Small intestine (tissue), 7 donors: Measurements from ENCODE around the gene GPRIN3. TPM values are rescaled to one million over a fixed set of nuclear protein-coding genes. Genes with fewer than 3 reads are reported as not detected.

Source experiments
- DNase-seq, 2 donors: peaks; one replicate each; pipeline versions ENCODE4 v3.0.0 to v3.0.0-alpha.2; 2013
- FAIRE-seq: peaks from 2 replicates; lab custom pipeline; 2012; peaks lifted over from hg19 to GRCh38; lab: Jason Lieb, UNC
- H3K27ac ChIP-seq, 3 donors: one replicate each; pipeline ENCODE4 v1.5.1; 2013; ENCODE audit warnings: low read length in 2 of 3, mild to moderate bottlenecking in 2 of 3, control low read depth in 1 of 3, inconsistent platforms in 1 of 3, low read depth in 1 of 3, moderate library complexity in 1 of 3
- H3K27me3 ChIP-seq, 3 donors: one replicate each; pipeline ENCODE4 v1.6.1; 2013; ENCODE audit warnings: low read length in 3 of 3, inconsistent platforms in 1 of 3; ENCODE audit not compliant: control insufficient read depth in 3 of 3, insufficient read depth in 3 of 3
- H3K36me3 ChIP-seq, 3 donors: one replicate each; pipeline ENCODE4 v1.6.1; 2013; ENCODE audit warnings: low read length in 3 of 3, inconsistent platforms in 1 of 3, low read depth in 1 of 3, mild to moderate bottlenecking in 1 of 3, moderate library complexity in 1 of 3; ENCODE audit not compliant: control insufficient read depth in 3 of 3, insufficient read depth in 2 of 3
- H3K4me1 ChIP-seq, 3 donors: one replicate each; pipeline ENCODE4 v1.6.1; 2013; ENCODE audit warnings: low read length in 2 of 3, inconsistent platforms in 1 of 3, low read depth in 1 of 3, mild to moderate bottlenecking in 1 of 3, moderate library complexity in 1 of 3; ENCODE audit not compliant: control insufficient read depth in 3 of 3, insufficient read depth in 2 of 3
- H3K4me3 ChIP-seq, 3 donors: one replicate each; pipeline ENCODE4 v1.5.1; 2013; ENCODE audit warnings: low read length in 3 of 3, control low read depth in 1 of 3, inconsistent platforms in 1 of 3, low read depth in 1 of 3, mild to moderate bottlenecking in 1 of 3, moderate library complexity in 1 of 3
- H3K9me3 ChIP-seq, 2 donors: one replicate each; pipeline ENCODE4 v1.6.1; 2013; ENCODE audit warnings: low read depth in 1 of 2, low read length in 1 of 2; ENCODE audit not compliant: control insufficient read depth in 2 of 2, insufficient read depth in 1 of 2
- WGBS, 3 donors: extraction: QIAGEN DNeasy Blood & Tissue Kit; methylation state at CpG; one replicate each; pipeline ENCODE4 v1.1.7; 2013; 5-methylcytosine and 5-hydroxymethylcytosine counted together
- polyA plus RNA-seq, 4 donors: library from polyadenylated mRNA; stranded (reverse) in 3 of 4; unstranded in 1 of 4; fragments of 200-250 nt in 3 of 4; fragments of 120-200 nt in 1 of 4; gene quantifications; one replicate each; pipeline versions ENCODE4 v1.2.1 to v1.2.3, GENCODE V29; 2013
- donor health status: healthy with polysubstance abuse.
- donor health status: control.
- donor health status: control.
- donor health status: Bipolar disorder and iron deficiency.
- donor health status: healthy.

The GPRIN3 gene
- polyA plus RNA-seq, 4 donors, result 1.4 to 12.2 (median 3.0) TPM

DNA sequence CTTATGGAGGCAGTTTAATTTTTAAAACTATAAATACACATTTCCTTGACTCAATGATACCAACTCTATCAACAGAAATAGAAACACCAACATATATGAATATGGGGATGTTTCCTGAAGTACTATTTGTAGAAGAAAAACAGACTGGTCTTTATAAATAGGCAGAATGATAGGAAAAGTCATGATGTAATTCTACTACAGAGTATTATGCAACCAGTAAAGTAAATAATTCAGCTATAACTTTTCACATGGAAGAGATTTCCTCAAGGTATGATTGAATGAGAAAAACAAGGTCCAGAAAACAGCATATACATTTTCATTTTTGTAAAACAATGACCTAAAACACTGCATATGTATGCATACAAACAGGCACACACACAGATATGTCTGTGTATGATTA is 56.2 kb downstream of the GPRIN3 start:
- DNase-seq, result no peak
- peaks cover 2 to 24% (median 3%) of the 10 kb centered on the region in 3 donors for H3K36me3 ChIP-seq
- no peaks in the 10 kb centered on the region for H3K27me3 ChIP-seq
- H3K27ac ChIP-seq, result peak overlapping the region in 1 of 3 donors; percentile 21
- H3K9me3 ChIP-seq, result no peaks in the 10 kb centered on the region
- no peak for FAIRE-seq
- peaks cover 2 to 11% (median 5%) of the 10 kb centered on the region in 3 donors for H3K4me1 ChIP-seq
- H3K4me3 ChIP-seq, result no peak overlapping the region

DNA sequence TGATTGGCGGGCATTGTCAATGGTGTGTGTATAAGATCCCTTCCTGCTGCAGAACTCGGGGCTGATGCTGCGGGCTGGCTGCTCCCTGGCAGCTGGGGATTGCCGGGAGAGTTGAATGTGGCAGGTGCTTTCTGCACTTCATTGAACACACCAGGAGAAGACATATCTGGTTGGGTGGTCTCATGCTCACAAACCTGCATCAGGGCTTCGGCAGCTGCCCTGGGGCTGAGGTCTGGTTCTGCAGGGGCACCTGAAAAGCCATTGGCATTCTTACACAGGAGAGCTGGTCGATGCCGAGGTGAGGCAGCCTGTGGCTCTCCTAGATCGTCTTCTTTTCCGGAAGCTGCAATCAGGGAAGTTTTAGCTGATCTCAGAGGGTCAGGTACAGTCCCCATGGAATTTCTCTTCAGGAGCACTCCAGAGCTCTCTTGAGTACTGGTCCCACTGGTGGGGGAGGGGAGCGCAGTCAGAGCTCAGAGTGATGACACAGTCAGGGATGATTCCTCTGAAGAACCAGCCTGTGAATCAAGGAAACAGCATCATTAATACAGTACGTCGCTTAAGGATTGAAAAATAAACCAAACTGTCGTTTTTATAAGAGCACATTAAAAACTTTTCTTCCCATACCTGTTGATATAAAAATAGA is 57.8 kb downstream of the GPRIN3 start:
- H3K27me3 ChIP-seq, result no peaks in the 10 kb centered on the region
- DNase-seq (peak in 1 of 2 donors; percentile 48), FAIRE-seq (no peak)

DNA sequence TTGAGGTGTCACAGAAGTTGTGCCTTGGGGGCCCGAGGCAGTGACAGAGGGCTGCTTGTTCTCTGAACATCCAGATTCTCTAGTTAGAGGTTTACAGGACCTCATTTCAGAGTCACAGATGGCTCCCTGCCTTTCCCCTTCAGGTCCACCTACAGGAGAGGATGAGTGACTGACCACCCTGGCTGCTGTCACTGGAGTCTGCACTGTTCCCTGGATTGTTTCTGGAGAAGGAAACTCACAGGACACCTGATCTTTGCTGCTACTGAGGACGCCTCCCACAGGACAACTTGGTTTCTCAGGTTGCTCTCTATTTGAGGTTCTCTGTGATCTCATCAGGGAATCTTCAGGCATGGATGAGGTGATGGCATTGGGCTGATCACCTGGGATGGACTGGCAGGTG is 58.3 kb downstream of the GPRIN3 start:
- peak overlapping the region in 1 of 3 donors; percentile 88 for H3K27ac ChIP-seq
- DNase-seq (no peak), FAIRE-seq (no peak)
- H3K36me3 ChIP-seq, result peaks cover 2 to 27% (median 3%) of the 10 kb centered on the region in 3 donors
- 31 to 84% (median 46%) methylated on average over 2 of the region's 2 CpGs for WGBS, 3 donors
- peaks cover 2 to 10% (median 5%) of the 10 kb centered on the region in 3 donors for H3K4me1 ChIP-seq
- peak overlapping the region in 1 of 3 donors; percentile 41 for H3K4me3 ChIP-seq
- H3K27me3 ChIP-seq, result no peaks in the 10 kb centered on the region
- H3K9me3 ChIP-seq, result no peaks in the 10 kb centered on the region

More for the DNA sequence above, 57.8 kb downstream of the GPRIN3 start:
- Histone ChIP-seq H3K4me3 (peak overlapping the region in 1 of 3 donors; percentile 41), H3K27ac (peak overlapping the region in 1 of 3 donors; percentile 88), H3K36me3 (peaks cover 2 to 27% (median 3%) of the 10 kb centered on the region in 3 donors), H3K9me3 (no peaks in the 10 kb centered on the region), H3K4me1 (peaks cover 2 to 10% (median 5%) of the 10 kb centered on the region in 3 donors)
- WGBS, 3 donors, result 49 to 96% (median 65%) methylated on average over 13 of the region's 13 CpGs

DNA sequence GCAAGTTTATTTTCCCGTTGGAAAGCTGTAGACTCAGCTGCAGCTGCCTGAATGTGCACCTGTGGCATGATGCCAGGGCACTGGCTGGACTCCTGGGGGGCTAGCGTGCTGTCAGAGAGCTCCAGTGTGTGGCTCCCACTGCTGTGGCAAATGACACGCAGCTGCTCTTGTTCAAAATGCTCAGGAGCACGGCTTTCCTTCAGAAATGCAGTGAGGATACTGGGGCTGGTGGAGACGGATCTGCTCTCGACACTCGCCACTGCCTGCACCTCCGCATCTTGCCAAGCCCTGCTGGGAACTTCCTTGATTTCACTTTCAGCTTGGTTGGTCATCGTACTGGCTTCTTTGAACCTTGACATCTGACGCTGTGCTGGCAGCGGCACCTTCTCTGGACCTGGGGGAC is 58.7 kb downstream of the GPRIN3 start:
- Histone ChIP-seq H3K4me3 (peak overlapping the region in 2 of 3 donors; percentile 4 to 41), H3K27me3 (no peaks in the 10 kb centered on the region), H3K4me1 (peaks cover 2 to 9% (median 3%) of the 10 kb centered on the region in 3 donors), H3K27ac (peak overlapping the region in 1 of 3 donors; percentile 88), H3K36me3 (peaks cover 2 to 27% (median 3%) of the 10 kb centered on the region in 3 donors), H3K9me3 (no peaks in the 10 kb centered on the region)
- 35 to 89% (median 41%) methylated on average over 11 of the region's 11 CpGs for WGBS, 3 donors
- DNase-seq, result peak in 1 of 2 donors; percentile 88
- FAIRE-seq, result no peak

DNA sequence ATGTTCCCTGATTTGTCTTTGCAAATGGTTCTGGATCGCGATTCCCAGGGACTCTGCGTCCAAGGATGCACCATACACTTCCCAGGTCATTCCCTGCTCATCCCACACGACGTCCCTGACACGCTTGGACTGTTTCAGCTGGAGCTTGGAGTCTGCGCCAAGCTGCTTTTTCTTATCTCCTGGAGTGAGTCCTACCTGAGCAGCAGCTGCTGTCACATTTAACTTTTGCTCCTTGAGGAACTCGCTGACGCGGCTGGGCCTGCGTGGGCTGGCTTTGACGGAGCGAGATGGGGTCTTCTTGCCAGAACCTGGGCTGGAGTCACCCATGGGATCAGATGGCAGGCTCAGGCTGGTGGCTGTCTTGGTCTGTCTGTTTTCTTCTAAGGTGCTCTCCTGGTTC is 59.6 kb downstream of the GPRIN3 start:
- Histone ChIP-seq H3K9me3 (no peaks in the 10 kb centered on the region), H3K4me1 (peaks cover 0 to 5% (median 2%) of the 10 kb centered on the region in 3 donors), H3K27me3 (no peaks in the 10 kb centered on the region), H3K36me3 (peaks cover 2 to 27% (median 3%) of the 10 kb centered on the region in 3 donors), H3K27ac (peak overlapping the region in 1 of 3 donors; percentile 88), H3K4me3 (no peak overlapping the region)
- WGBS, 3 donors, result 22 to 89% (median 48%) methylated on average over 13 of the region's 13 CpGs
- DNase-seq, result peak in 1 of 2 donors; percentile 71
- no peak for FAIRE-seq

DNA sequence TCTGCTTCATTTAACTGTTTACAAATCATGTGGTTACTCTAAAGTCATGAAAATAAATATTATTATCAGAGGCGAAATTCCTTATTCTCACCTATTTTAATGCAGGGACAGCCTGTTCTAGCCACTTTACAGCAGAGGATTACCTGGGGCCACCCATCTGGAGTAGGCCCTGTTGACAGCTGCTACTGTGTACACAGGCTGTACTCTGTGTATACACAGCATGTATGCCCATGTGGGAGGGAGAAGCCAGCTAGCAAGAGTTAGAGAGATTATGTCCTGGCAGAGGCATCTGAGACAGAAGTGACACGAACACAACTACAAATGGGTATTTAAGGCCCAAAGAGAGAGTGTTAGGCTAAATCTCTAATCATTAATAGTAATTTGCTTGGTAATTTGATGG is 62.1 kb downstream of the GPRIN3 start:
- 64 to 82% (median 76%) methylated on average over 2 of the region's 2 CpGs for WGBS, 3 donors

DNA sequence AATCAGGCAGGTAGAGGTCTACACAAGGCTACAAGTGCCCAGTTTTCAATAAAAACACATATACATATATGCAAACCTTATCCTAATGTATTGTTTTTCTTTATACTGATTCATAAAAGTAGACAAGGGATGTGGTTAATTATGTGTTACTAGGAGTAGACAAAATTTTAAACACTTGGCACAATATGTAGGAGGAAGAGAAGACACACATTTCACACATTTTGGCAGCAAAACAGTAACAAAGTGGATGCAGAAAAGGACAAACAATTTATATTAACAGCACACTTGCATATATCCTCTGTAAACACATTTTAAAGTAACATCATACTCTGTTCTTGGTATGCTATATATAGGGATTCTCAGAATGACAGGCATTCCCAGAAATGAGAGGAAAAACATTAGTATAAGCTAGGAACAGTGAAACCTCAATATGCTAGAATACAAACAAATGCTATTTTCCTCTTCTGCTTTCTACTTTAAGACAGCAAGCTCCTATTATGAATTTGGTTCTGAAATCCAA is 63.8 kb downstream of the GPRIN3 start:
- FAIRE-seq, result no peak
- no peaks in the 10 kb centered on the region for H3K9me3 ChIP-seq
- H3K4me1 ChIP-seq, result peaks cover 0 to 5% (median 0%) of the 10 kb centered on the region in 3 donors
- no peak overlapping the region for H3K4me3 ChIP-seq
- no peak for DNase-seq
- peaks cover 0 to 14% (median 3%) of the 10 kb centered on the region in 3 donors for H3K36me3 ChIP-seq
- H3K27me3 ChIP-seq, result no peaks in the 10 kb centered on the region
- H3K27ac ChIP-seq, result peak overlapping the region in 2 of 3 donors; percentile 28 to 42

More for the DNA sequence above, 62.1 kb downstream of the GPRIN3 start:
- Histone ChIP-seq H3K4me3 (no peak overlapping the region), H3K4me1 (peaks cover 0 to 5% (median 0%) of the 10 kb centered on the region in 3 donors), H3K27me3 (no peaks in the 10 kb centered on the region), H3K36me3 (peaks cover 2 to 27% (median 3%) of the 10 kb centered on the region in 3 donors), H3K27ac (no peak overlapping the region), H3K9me3 (no peaks in the 10 kb centered on the region)
- no peak for FAIRE-seq
- peak; percentile 44 to 47 for DNase-seq

DNA sequence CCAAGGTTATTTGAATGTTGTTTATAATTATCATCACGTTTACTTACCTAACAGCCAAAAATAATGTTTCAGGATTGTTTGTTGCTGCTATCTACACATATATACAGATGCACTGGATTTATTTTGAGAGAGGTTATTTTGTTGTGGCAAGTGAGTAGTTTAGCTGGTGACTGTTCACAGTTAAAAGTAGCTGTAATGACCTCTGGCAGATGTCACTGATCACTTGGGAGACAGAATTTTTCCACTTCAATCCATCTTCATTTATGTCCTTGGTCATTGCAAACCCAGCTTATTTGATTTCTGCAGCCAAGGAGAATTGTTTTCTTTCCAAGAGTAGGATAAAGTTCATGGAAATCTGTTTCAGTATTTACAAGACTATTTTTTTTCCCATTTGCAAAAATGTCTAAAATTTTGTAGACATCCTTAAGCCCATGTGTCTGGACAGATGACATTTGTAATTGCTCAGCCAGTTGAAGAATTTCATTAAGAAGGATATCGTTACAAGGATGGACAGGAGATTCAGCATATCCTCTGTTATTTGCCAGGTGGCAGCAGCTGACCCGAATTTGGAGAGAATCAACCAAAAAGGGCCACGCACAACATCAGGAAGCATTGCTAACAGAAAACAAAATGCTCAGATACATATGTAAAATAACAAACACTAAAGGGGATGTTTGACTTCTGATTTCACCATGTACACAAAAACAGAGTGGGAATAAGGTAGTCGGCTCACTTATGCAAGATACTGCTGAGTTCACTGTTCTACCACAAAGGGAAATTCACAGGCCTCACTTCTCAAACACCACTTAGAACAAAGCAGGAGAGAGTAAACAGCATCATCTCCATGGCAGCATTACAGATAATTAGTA is 64.5 kb downstream of the GPRIN3 start:
- FAIRE-seq, result no peak

More for the DNA sequence above, 64.5 kb downstream of the GPRIN3 start:
- Histone ChIP-seq H3K4me3 (no peak overlapping the region), H3K36me3 (peaks cover 0 to 9% (median 0%) of the 10 kb centered on the region in 3 donors), H3K27me3 (no peaks in the 10 kb centered on the region), H3K4me1 (no peaks in the 10 kb centered on the region), H3K9me3 (no peaks in the 10 kb centered on the region), H3K27ac (peak overlapping the region in 2 of 3 donors; percentile 28 to 42)
- DNase-seq, result peak in 1 of 2 donors; percentile 29
- 50 to 64% (median 61%) methylated on average over 5 of the region's 5 CpGs for WGBS, 3 donors
